MM.1S (cell line): ENCODE data around the gene LHFPL2.

Experiments
- EZH2 ChIP-seq: fragments of 300-600 bp; sonication (generic); optimal IDR thresholded peaks from 2 replicates; pipeline ENCODE3; 2017; ENCODE audit warnings: low read depth, mild to moderate bottlenecking, antibody characterized with exemption, low read length, mixed read lengths
- TF ChIP-seq, protein P1 (sequence below): fragments of 300-600 bp; sonication (generic); IDR thresholded peaks from 2 replicates; pipeline ENCODE4 v1.5.1; 2016; ENCODE audit warnings: antibody characterized with exemption, low read length, mixed read lengths

- TF ChIP-seq, protein P1, sequence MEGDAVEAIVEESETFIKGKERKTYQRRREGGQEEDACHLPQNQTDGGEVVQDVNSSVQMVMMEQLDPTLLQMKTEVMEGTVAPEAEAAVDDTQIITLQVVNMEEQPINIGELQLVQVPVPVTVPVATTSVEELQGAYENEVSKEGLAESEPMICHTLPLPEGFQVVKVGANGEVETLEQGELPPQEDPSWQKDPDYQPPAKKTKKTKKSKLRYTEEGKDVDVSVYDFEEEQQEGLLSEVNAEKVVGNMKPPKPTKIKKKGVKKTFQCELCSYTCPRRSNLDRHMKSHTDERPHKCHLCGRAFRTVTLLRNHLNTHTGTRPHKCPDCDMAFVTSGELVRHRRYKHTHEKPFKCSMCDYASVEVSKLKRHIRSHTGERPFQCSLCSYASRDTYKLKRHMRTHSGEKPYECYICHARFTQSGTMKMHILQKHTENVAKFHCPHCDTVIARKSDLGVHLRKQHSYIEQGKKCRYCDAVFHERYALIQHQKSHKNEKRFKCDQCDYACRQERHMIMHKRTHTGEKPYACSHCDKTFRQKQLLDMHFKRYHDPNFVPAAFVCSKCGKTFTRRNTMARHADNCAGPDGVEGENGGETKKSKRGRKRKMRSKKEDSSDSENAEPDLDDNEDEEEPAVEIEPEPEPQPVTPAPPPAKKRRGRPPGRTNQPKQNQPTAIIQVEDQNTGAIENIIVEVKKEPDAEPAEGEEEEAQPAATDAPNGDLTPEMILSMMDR: no peak
- TF ChIP-seq EZH2: no peak
Observed at GRCh38 chr5:78458843-78459242, 189.7 kb downstream of the LHFPL2 start.
